ENCODE data around the gene DRAXIN. TPM values are rescaled to one million over a fixed set of nuclear protein-coding genes. Genes with fewer than 3 reads are reported as not detected.

DRAXIN gene
- total RNA-seq, 3 donors from 2014 or later (not counting 1 experiment from before 2014, with no cell fraction given) = 10.9 to 24.9 (median 12.1) TPM

DNA sequence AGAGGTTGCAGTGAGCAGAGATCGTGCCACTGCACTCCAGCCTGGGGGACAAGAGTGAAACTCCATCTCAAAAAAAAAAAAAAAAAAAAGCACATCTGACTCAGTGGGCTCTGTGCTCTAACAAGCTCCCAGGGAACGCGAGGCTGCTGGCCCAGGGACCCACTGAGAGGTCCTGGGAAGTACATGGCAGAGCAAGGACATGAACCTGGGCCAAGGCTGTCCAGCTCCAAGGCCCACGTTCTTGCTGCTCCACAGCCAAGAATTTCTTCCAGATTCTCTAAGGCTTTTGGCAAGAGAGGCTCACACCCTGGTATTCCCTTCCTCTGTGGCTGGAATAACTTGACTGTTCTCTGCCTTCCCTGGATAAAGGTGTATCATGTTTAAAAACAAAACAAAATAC, 29.0 kb downstream of the DRAXIN start:
- H3K4me1 ChIP-seq (ENCODE audit: control insufficient read depth, insufficient read depth, low read length) = peaks cover 26% of the 10 kb centered on the region
- H3K4me3 ChIP-seq (ENCODE audit: low read length) = no peak overlapping the region
- intact Hi-C loops (cut with micrococcal nuclease) = loop anchor here (10.0 kb wide), 1 partner anchor 686 kb away; no protein-coding TSS in a partner anchor
- H3K27ac Mint-ChIP-seq = no peak overlapping the region
- H3K27me3 ChIP-seq (ENCODE audit: control insufficient read depth, insufficient read depth, low read length) = no peaks in the 10 kb centered on the region
- H3K27ac ChIP-seq (ENCODE audit: low read length) = no peak overlapping the region
- no peaks in the 10 kb centered on the region for H3K36me3 Mint-ChIP-seq
- DNase-seq (no peak), ATAC-seq (no peak)
- TF ChIP-seq, protein P1, sequence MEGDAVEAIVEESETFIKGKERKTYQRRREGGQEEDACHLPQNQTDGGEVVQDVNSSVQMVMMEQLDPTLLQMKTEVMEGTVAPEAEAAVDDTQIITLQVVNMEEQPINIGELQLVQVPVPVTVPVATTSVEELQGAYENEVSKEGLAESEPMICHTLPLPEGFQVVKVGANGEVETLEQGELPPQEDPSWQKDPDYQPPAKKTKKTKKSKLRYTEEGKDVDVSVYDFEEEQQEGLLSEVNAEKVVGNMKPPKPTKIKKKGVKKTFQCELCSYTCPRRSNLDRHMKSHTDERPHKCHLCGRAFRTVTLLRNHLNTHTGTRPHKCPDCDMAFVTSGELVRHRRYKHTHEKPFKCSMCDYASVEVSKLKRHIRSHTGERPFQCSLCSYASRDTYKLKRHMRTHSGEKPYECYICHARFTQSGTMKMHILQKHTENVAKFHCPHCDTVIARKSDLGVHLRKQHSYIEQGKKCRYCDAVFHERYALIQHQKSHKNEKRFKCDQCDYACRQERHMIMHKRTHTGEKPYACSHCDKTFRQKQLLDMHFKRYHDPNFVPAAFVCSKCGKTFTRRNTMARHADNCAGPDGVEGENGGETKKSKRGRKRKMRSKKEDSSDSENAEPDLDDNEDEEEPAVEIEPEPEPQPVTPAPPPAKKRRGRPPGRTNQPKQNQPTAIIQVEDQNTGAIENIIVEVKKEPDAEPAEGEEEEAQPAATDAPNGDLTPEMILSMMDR (IDR thresholded peaks at IDR 0.05) = no peak
- no peaks in the 10 kb centered on the region for H3K9me3 ChIP-seq (ENCODE audit: control insufficient read depth, insufficient read depth, low read length)
- H3K4me1 Mint-ChIP-seq = peaks cover 21 to 22% of the 10 kb centered on the region in 2 donors
- WGBS (ENCODE audit: insufficient coverage) = 90% methylated on average over 4 of the region's 4 CpGs
- H3K27me3 Mint-ChIP-seq (ENCODE audit: low read depth in 2 of 2) = no peaks in the 10 kb centered on the region
- no peaks in the 10 kb centered on the region for H3K36me3 ChIP-seq (ENCODE audit: control insufficient read depth, insufficient read depth, low read length)
- H3K9me3 Mint-ChIP-seq = no peaks in the 10 kb centered on the region
- no peak overlapping the region for H3K4me3 Mint-ChIP-seq

DNA sequence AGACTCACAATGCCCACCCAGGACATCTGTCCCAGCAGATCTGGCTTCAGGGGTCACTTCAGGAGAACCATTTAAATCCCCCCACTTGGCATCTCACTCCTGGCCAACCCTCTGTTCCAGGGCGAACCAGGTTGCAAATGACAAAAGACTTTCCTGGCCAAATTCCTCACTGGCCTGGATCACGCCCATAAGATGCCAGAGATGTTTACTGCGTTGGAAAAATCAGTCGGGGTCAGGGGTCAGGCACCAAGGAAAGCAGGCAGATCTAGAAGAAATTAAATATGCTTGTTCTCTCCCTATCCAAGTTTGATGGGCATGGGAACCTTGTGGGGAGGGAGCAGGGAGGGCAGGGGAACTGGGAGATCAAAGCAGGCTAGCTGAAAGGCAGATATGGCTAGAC, 29.8 kb downstream of the DRAXIN start:
- Mint-ChIP-seq H3K4me1 (peaks cover 21 to 22% of the 10 kb centered on the region in 2 donors), H3K4me3 (no peak overlapping the region), H3K27ac (no peak overlapping the region), H3K9me3 (no peaks in the 10 kb centered on the region), H3K27me3 (ENCODE audit: low read depth in 2 of 2) (no peaks in the 10 kb centered on the region), H3K36me3 (no peaks in the 10 kb centered on the region)
- Histone ChIP-seq H3K27ac (ENCODE audit: low read length) (no peak overlapping the region), H3K27me3 (ENCODE audit: control insufficient read depth, insufficient read depth, low read length) (no peaks in the 10 kb centered on the region), H3K9me3 (ENCODE audit: control insufficient read depth, insufficient read depth, low read length) (no peaks in the 10 kb centered on the region), H3K4me1 (ENCODE audit: control insufficient read depth, insufficient read depth, low read length) (peaks cover 30% of the 10 kb centered on the region), H3K36me3 (ENCODE audit: control insufficient read depth, insufficient read depth, low read length) (no peaks in the 10 kb centered on the region), H3K4me3 (ENCODE audit: low read length) (no peak overlapping the region)
- ATAC-seq = no peak
- intact Hi-C loops (cut with micrococcal nuclease) = loop anchor here (10.0 kb wide), 1 partner anchor 687 kb away; no protein-coding TSS in a partner anchor
- 94% methylated on average over 4 of the region's 4 CpGs for WGBS (ENCODE audit: insufficient coverage)
- DNase-seq = no peak
- TF ChIP-seq, protein P1 (IDR thresholded peaks at IDR 0.05) = no peak

DNA sequence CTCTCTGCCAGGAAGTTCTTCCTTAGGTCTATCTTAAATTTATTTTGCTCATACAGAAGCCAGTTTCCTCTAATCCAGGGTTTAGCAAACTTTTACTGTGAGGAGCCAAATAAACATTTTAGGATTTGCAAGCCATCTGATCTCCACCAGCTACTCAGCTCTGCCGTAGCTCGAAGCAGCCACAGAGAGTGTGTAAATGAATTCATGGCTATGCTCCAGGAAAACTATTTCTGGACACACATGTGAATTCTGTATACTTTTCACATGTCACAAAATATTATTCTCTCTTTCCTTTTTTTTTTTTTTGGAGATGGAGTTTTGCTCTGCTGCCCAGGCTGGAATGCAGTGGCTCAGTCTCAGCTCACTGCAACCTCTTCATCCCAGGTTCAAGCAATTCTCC, 31.0 kb downstream of the DRAXIN start:
- Histone ChIP-seq H3K4me1 (ENCODE audit: control insufficient read depth, insufficient read depth, low read length) (peaks cover 30% of the 10 kb centered on the region), H3K27ac (ENCODE audit: low read length) (no peak overlapping the region), H3K9me3 (ENCODE audit: control insufficient read depth, insufficient read depth, low read length) (no peaks in the 10 kb centered on the region), H3K27me3 (ENCODE audit: control insufficient read depth, insufficient read depth, low read length) (no peaks in the 10 kb centered on the region), H3K4me3 (ENCODE audit: low read length) (no peak overlapping the region), H3K36me3 (ENCODE audit: control insufficient read depth, insufficient read depth, low read length) (no peaks in the 10 kb centered on the region)
- 88% methylated on average over 2 of the region's 2 CpGs for WGBS (ENCODE audit: insufficient coverage)
- no peak overlapping the region for H3K4me3 Mint-ChIP-seq
- ATAC-seq = no peak
- H3K4me1 Mint-ChIP-seq = peaks cover 21 to 22% of the 10 kb centered on the region in 2 donors
- TF ChIP-seq, protein P1 (IDR thresholded peaks at IDR 0.05) = no peak
- no peaks in the 10 kb centered on the region for H3K9me3 Mint-ChIP-seq
- no peaks in the 10 kb centered on the region for H3K27me3 Mint-ChIP-seq (ENCODE audit: low read depth in 2 of 2)
- DNase-seq = no peak
- intact Hi-C loops (cut with micrococcal nuclease) = loop anchor here (10.0 kb wide), 1 partner anchor 688 kb away; no protein-coding TSS in a partner anchor
- H3K36me3 Mint-ChIP-seq = no peaks in the 10 kb centered on the region
- H3K27ac Mint-ChIP-seq = no peak overlapping the region

DNA sequence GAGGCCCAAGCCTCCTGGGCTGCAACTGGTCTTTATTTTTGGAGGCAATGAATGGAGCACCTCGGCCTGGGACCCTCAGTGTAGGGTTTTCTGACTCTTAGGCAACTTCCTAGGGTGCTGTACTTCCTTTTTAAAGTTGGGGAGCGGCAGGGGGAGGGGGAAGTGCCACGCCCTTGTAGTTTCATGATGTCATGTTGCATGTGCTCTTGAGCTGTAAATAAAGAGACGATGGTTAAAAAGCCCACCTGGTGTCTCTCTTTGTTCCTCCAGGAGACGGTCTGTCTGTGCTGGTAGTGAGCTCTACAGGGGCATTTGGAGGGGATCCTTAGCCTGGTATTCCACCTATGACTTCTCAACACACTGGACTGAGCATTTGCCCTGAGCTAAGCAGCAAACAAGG, 34.1 kb downstream of the DRAXIN start:
- Histone ChIP-seq H3K4me3 (ENCODE audit: low read length) (no peak overlapping the region), H3K9me3 (ENCODE audit: control insufficient read depth, insufficient read depth, low read length) (no peaks in the 10 kb centered on the region), H3K4me1 (ENCODE audit: control insufficient read depth, insufficient read depth, low read length) (peaks cover 37% of the 10 kb centered on the region), H3K36me3 (ENCODE audit: control insufficient read depth, insufficient read depth, low read length) (no peaks in the 10 kb centered on the region), H3K27me3 (ENCODE audit: control insufficient read depth, insufficient read depth, low read length) (no peaks in the 10 kb centered on the region), H3K27ac (ENCODE audit: low read length) (no peak overlapping the region)
- ATAC-seq = no peak
- H3K27me3 Mint-ChIP-seq (ENCODE audit: low read depth in 2 of 2) = no peaks in the 10 kb centered on the region
- 68% methylated on average over 5 of the region's 5 CpGs for WGBS (ENCODE audit: insufficient coverage)
- no peak overlapping the region for H3K4me3 Mint-ChIP-seq
- no peaks in the 10 kb centered on the region for H3K9me3 Mint-ChIP-seq
- no peak overlapping the region for H3K27ac Mint-ChIP-seq
- intact Hi-C loops (cut with micrococcal nuclease) = loop anchor here (10.0 kb wide), 1 partner anchor 691 kb away; no protein-coding TSS in a partner anchor
- TF ChIP-seq, protein P1 (IDR thresholded peaks at IDR 0.05) = no peak
- no peaks in the 10 kb centered on the region for H3K36me3 Mint-ChIP-seq
- H3K4me1 Mint-ChIP-seq = peaks cover 21 to 23% of the 10 kb centered on the region in 2 donors
- no peak for DNase-seq
